H9 (cell line): ENCODE results near the gene ATP6V1D. TPM values are rescaled to one million over a fixed set of nuclear protein-coding genes. Genes with fewer than 3 reads are reported as not detected.

Experiments used
- DNase-seq: peaks from one replicate; pipeline ENCODE4 v3.0.0-alpha.2; 2017
- H2AFZ ChIP-seq: one replicate; pipeline ENCODE4 v1.6.1; 2013; ENCODE audit warnings: mild to moderate bottlenecking, low read length, control low read depth, moderate library complexity
- H2AK5ac ChIP-seq: 2 replicates; pipeline ENCODE4 v1.6.1; 2013; ENCODE audit warnings: low read length, control low read depth, mixed read lengths; ENCODE audit not compliant: insufficient read length
- H2BK120ac ChIP-seq: one replicate; pipeline ENCODE4 v1.6.1; 2013; ENCODE audit warnings: low read depth, mild to moderate bottlenecking, low read length, control low read depth, inconsistent platforms; ENCODE audit not compliant: poor library complexity, severe bottlenecking
- H2BK12ac ChIP-seq: 2 replicates; pipeline ENCODE4 v1.6.1; 2013; ENCODE audit warnings: low read length, control low read depth, mixed read lengths, low read depth; ENCODE audit not compliant: insufficient read length
- H2BK15ac ChIP-seq: 2 replicates; pipeline ENCODE4 v1.6.1; 2013; ENCODE audit warnings: low read depth, low read length, control low read depth
- H2BK20ac ChIP-seq: one replicate; pipeline ENCODE4 v1.6.1; 2013; ENCODE audit warnings: low read depth, mild to moderate bottlenecking, low read length, control low read depth, inconsistent platforms; ENCODE audit not compliant: poor library complexity, severe bottlenecking
- H2BK5ac ChIP-seq: 2 replicates; pipeline ENCODE4 v1.6.1; 2013; ENCODE audit warnings: low read length, control low read depth, mixed read lengths; ENCODE audit not compliant: insufficient read length
- H3K14ac ChIP-seq: 2 replicates; pipeline ENCODE4 v1.6.1; 2013; ENCODE audit warnings: low read length, control low read depth; ENCODE audit not compliant: insufficient read depth
- H3K18ac ChIP-seq: 2 replicates; pipeline ENCODE4 v1.6.1; 2013; ENCODE audit warnings: low read depth, mild to moderate bottlenecking, mixed read lengths, low read length, control low read depth; ENCODE audit not compliant: insufficient read length
- H3K23ac ChIP-seq: 2 replicates; pipeline ENCODE4 v1.6.1; 2013; ENCODE audit warnings: low read length, control low read depth, mixed read lengths, low read depth; ENCODE audit not compliant: insufficient read length
- H3K23me2 ChIP-seq: 2 replicates; pipeline ENCODE4 v1.6.1; 2013; ENCODE audit warnings: low read depth, mild to moderate bottlenecking, mixed read lengths, low read length, control low read depth; ENCODE audit not compliant: insufficient read length, poor library complexity, severe bottlenecking
- H3K27ac ChIP-seq: 2 replicates; pipeline ENCODE4 v1.5.1; 2013; ENCODE audit warnings: low read length, control low read depth, mixed read lengths, low read depth; ENCODE audit not compliant: insufficient read length
- H3K27me3 ChIP-seq: 2 replicates; pipeline ENCODE4 v1.6.1; 2013; ENCODE audit warnings: low read length, control low read depth, inconsistent platforms; ENCODE audit not compliant: insufficient read depth
- H3K4ac ChIP-seq: 2 replicates; pipeline ENCODE4 v1.6.1; 2013; ENCODE audit warnings: low read depth, mild to moderate bottlenecking, control low read depth, inconsistent platforms, low read length, moderate library complexity
- H3K4me1 ChIP-seq: 2 replicates; pipeline ENCODE4 v1.6.1; 2013; ENCODE audit warnings: low read length, control low read depth, inconsistent platforms; ENCODE audit not compliant: insufficient read depth
- H3K4me2 ChIP-seq: 2 replicates; pipeline ENCODE4 v1.6.1; 2013; ENCODE audit warnings: low read length, control low read depth, mixed read lengths; ENCODE audit not compliant: insufficient read length, insufficient read depth
- H3K56ac ChIP-seq: 2 replicates; pipeline ENCODE4 v1.6.1; 2013; ENCODE audit warnings: low read depth, mild to moderate bottlenecking, mixed read lengths, low read length, control low read depth; ENCODE audit not compliant: insufficient read length
- H3K79me1 ChIP-seq: 2 replicates; pipeline ENCODE4 v1.6.1; 2013; ENCODE audit warnings: low read depth, mild to moderate bottlenecking, moderate library complexity, low read length, control low read depth, inconsistent platforms; ENCODE audit not compliant: insufficient read depth, poor library complexity, severe bottlenecking
- H3K79me2 ChIP-seq: 2 replicates; pipeline ENCODE4 v1.6.1; 2013; ENCODE audit warnings: low read length, control low read depth, inconsistent platforms; ENCODE audit not compliant: insufficient read depth
- H3K9ac ChIP-seq: 2 replicates; pipeline ENCODE4 v1.6.1; 2013; ENCODE audit warnings: low read length, control low read depth, mixed read lengths; ENCODE audit not compliant: insufficient read length; ENCODE audit errors: extremely low read depth
- H3K9me3 ChIP-seq: one replicate; pipeline ENCODE4 v1.6.1; 2013; ENCODE audit warnings: low read depth, low read length, inconsistent platforms; ENCODE audit not compliant: control insufficient read depth
- H3T11ph ChIP-seq: one replicate; pipeline ENCODE4 v1.6.1; 2013; ENCODE audit warnings: mild to moderate bottlenecking, low read length, control low read depth, inconsistent platforms
- H4K20me1 ChIP-seq: one replicate; pipeline ENCODE4 v1.6.1; 2013; ENCODE audit not compliant: control insufficient read depth, insufficient read length, insufficient read depth
- H4K5ac ChIP-seq: 2 replicates; pipeline ENCODE4 v1.6.1; 2013; ENCODE audit warnings: low read depth, mild to moderate bottlenecking, mixed read lengths, low read length, control low read depth; ENCODE audit not compliant: insufficient read length
- H4K8ac ChIP-seq: replicated peaks from 2 replicates; pipeline ENCODE4 v1.6.1; 2013; ENCODE audit warnings: low read length, control low read depth, mixed read lengths, low read depth; ENCODE audit not compliant: insufficient read length
- H4K91ac ChIP-seq: 2 replicates; pipeline ENCODE4 v1.6.1; 2013; ENCODE audit warnings: low read depth, mild to moderate bottlenecking, moderate library complexity, mixed read lengths, low read length, control low read depth; ENCODE audit not compliant: insufficient read length
- H3K27ac Mint-ChIP-seq, 3 experiments: 2 replicates in 2 of 3; 3 replicates in 1 of 3; pipeline ENCODE4 v1.8.0; 2020 to 2021; ENCODE audit warnings: mixed read lengths in 3 of 3, mild to moderate bottlenecking in 1 of 3, moderate library complexity in 1 of 3
- H3K27me3 Mint-ChIP-seq: 2 replicates; pipeline ENCODE4 v1.8.0; 2021; ENCODE audit warnings: low read depth, mild to moderate bottlenecking, moderate library complexity, mixed read lengths
- H3K36me3 Mint-ChIP-seq, 3 experiments: 2 replicates in 2 of 3; 3 replicates in 1 of 3; pipeline ENCODE4 v1.8.0; 2020 to 2021; ENCODE audit warnings: low read depth in 3 of 3, mixed read lengths in 3 of 3; ENCODE audit not compliant: insufficient read depth in 1 of 3
- H3K4me1 Mint-ChIP-seq, 2 experiments: 2 replicates each; pipeline ENCODE4 v1.8.0; 2020; ENCODE audit warnings: mixed read lengths in 2 of 2
- H3K4me3 Mint-ChIP-seq, 2 experiments: 2 replicates in 1 of 2; 3 replicates in 1 of 2; pipeline ENCODE4 v1.8.0; 2020 to 2021; ENCODE audit warnings: mild to moderate bottlenecking in 2 of 2, mixed read lengths in 2 of 2, moderate library complexity in 1 of 2
- H3K9me3 Mint-ChIP-seq, 2 experiments: 2 replicates in 1 of 2; 3 replicates in 1 of 2; pipeline ENCODE4 v1.8.0; 2020; ENCODE audit warnings: mild to moderate bottlenecking in 2 of 2, mixed read lengths in 2 of 2, moderate library complexity in 1 of 2
- WGBS: extraction: QIAGEN DNeasy Blood & Tissue Kit; methylation state at CpG from one replicate; pipeline ENCODE4 v1.1.7; 2013; ENCODE audit warnings: missing lambda C conversion rate, low lambda C conversion rate, mixed read lengths; ENCODE audit not compliant: insufficient read length; ENCODE audit errors: extremely low coverage; 5-methylcytosine and 5-hydroxymethylcytosine counted together
- total RNA-seq: library from RNA; stranded (reverse); gene quantifications from 2 replicates; pipeline ENCODE4 v1.2.1, GENCODE V29; 2021
- TF ChIP-seq, protein P1 (sequence below): fragments of 200-600 bp; sonication (generic); conservative IDR thresholded peaks from 3 replicates; pipeline ENCODE4 v1.8.0; 2021; ENCODE audit warnings: antibody characterized with exemption, mild to moderate bottlenecking

ATP6V1D gene
- total RNA-seq, 1 experiment from 2014 or later = 85.7 TPM

- Histone ChIP-seq H2BK12ac (no peak overlapping the region), H2BK120ac (no peak overlapping the region), H2AK5ac (no peak overlapping the region), H3K79me2 (peaks cover 29% of the 10 kb centered on the region; the same call in 1 of the 2 replicates), H4K8ac (no peak overlapping the region), H3K4ac (no peak overlapping the region), H3K27me3 (no peaks in the 10 kb centered on the region), H3K9me3 (no peaks in the 10 kb centered on the region), H3K23ac (no peak overlapping the region), H3T11ph (no peak overlapping the region), H3K23me2 (peaks cover 8% of the 10 kb centered on the region), H3K9ac (peak overlapping the region; percentile 90), H4K20me1 (no peaks in the 10 kb centered on the region), H2BK20ac (no peak overlapping the region), H4K5ac (no peak overlapping the region), H3K4me1 (peaks cover 7% of the 10 kb centered on the region; the same call in 1 of the 2 replicates), H3K14ac (no peak overlapping the region; the same call in 1 of the 2 replicates), H3K4me2 (peak overlapping the region; percentile 95), H3K56ac (no peak overlapping the region), H3K18ac (no peak overlapping the region), H4K91ac (no peak overlapping the region), H3K27ac (no peak overlapping the region), H2BK5ac (no peak overlapping the region), H2AFZ (no peak overlapping the region), H3K79me1 (no peaks in the 10 kb centered on the region), H2BK15ac (no peak overlapping the region)
- H3K4me1 Mint-ChIP-seq = peaks cover 21 to 22% of the 10 kb centered on the region in 2 experiments
- no peaks in the 10 kb centered on the region for H3K9me3 Mint-ChIP-seq
- H3K27me3 Mint-ChIP-seq = no peaks in the 10 kb centered on the region
- peak overlapping the region; percentile 90 to 99 (median 91) for H3K27ac Mint-ChIP-seq
- peaks cover 0 to 11% (median 0%) of the 10 kb centered on the region in 3 experiments; a peak in 3 of 7 replicates for H3K36me3 Mint-ChIP-seq
- TF ChIP-seq, protein P1, sequence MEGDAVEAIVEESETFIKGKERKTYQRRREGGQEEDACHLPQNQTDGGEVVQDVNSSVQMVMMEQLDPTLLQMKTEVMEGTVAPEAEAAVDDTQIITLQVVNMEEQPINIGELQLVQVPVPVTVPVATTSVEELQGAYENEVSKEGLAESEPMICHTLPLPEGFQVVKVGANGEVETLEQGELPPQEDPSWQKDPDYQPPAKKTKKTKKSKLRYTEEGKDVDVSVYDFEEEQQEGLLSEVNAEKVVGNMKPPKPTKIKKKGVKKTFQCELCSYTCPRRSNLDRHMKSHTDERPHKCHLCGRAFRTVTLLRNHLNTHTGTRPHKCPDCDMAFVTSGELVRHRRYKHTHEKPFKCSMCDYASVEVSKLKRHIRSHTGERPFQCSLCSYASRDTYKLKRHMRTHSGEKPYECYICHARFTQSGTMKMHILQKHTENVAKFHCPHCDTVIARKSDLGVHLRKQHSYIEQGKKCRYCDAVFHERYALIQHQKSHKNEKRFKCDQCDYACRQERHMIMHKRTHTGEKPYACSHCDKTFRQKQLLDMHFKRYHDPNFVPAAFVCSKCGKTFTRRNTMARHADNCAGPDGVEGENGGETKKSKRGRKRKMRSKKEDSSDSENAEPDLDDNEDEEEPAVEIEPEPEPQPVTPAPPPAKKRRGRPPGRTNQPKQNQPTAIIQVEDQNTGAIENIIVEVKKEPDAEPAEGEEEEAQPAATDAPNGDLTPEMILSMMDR = no peak
- peak overlapping the region; percentile 99 for H3K4me3 Mint-ChIP-seq
- WGBS = no CpG with 5 or more reads among the region's 38 CpGs
- no peak for DNase-seq
Measured at GRCh38 chr14:67358924-67359774, 455 bp downstream of the ATP6V1D start.
